Stimulated activated CD8-positive, alpha-beta memory T cell treated with anti-CD3 and anti-CD28 coated beads, Interleukin-15, amount 100 ng/mL, for 1 hour (primary cell): ENCODE data around the gene SCAF4.
"Not testable (repeated sequence)": the region's sequence is repeated elsewhere in the genome, so short reads cannot be mapped to it uniquely, and the experiment has no call there.

ENCODE experiments used
- DNase-seq: peaks from one replicate; pipeline ENCODE4 v3.0.0-alpha.2; 2020; ENCODE audit warnings: low read depth

The SCAF4 gene

GRCh38 chr21:31670070-31670469 lies 61.8 kb downstream of the SCAF4 start:
- DNase-seq, result no peak

- DNase-seq, result no peak
Observed at GRCh38 chr21:31668651-31669491, 63.0 kb downstream of the SCAF4 start.

GRCh38 chr21:31667639-31668038 lies 64.3 kb downstream of the SCAF4 start:
- no peak for DNase-seq

GRCh38 chr21:31667132-31667531 lies 64.8 kb downstream of the SCAF4 start:
- DNase-seq, result no peak

- DNase-seq, result no peak
Observed at GRCh38 chr21:31666445-31667010, 65.4 kb downstream of the SCAF4 start.

GRCh38 chr21:31665869-31666268 lies 66.0 kb downstream of the SCAF4 start:
- not testable (repeated sequence) for DNase-seq

- no peak for DNase-seq
Observed at GRCh38 chr21:31665397-31665796, 66.5 kb downstream of the SCAF4 start.

GRCh38 chr21:31663584-31664249 lies 68.2 kb downstream of the SCAF4 start:
- no peak for DNase-seq

- DNase-seq, result no peak
Observed at GRCh38 chr21:31660591-31660990, 71.3 kb downstream of the SCAF4 start.

- no peak for DNase-seq
Observed at GRCh38 chr21:31660259-31660565, 71.7 kb downstream of the SCAF4 start.

- peak; percentile 86 for DNase-seq
Observed at GRCh38 chr21:31659536-31660258, 72.2 kb downstream of the SCAF4 start, which contains the start of gene SOD1. Gene SOD1, plus strand, starts transcription at chr21:31659693. Its CDS starts 77 bp downstream, at chr21:31659770.

- no peak for DNase-seq
Observed at GRCh38 chr21:31659286-31659535, 72.7 kb downstream of the SCAF4 start.

- DNase-seq, result no peak
Observed at GRCh38 chr21:31658053-31658452, 73.9 kb downstream of the SCAF4 start.

GRCh38 chr21:31656199-31657095 lies 75.5 kb downstream of the SCAF4 start:
- no peak for DNase-seq

- not testable (repeated sequence) for DNase-seq
Observed at GRCh38 chr21:31654821-31655580, 76.9 kb downstream of the SCAF4 start.

GRCh38 chr21:31654340-31654739 lies 77.6 kb downstream of the SCAF4 start:
- DNase-seq, result no peak

- DNase-seq, result not testable (repeated sequence)
Observed at GRCh38 chr21:31651491-31651890, 80.4 kb downstream of the SCAF4 start.

GRCh38 chr21:31650930-31651329 lies 81.0 kb downstream of the SCAF4 start:
- no peak for DNase-seq

- DNase-seq, result no peak
Observed at GRCh38 chr21:31647650-31648049, 84.3 kb downstream of the SCAF4 start.

- DNase-seq, result no peak
Observed at GRCh38 chr21:31644643-31645042, 87.3 kb downstream of the SCAF4 start.

- no peak for DNase-seq
Observed at GRCh38 chr21:31641416-31641922, 90.4 kb downstream of the SCAF4 start.
